NCI-H345 treated with DMSO at 0.1 percent for 48 hours (cell line): ENCODE results near the gene PDGFA.
"Not testable (repeated sequence)": the region's sequence is repeated elsewhere in the genome, so short reads cannot be mapped to it uniquely, and the experiment has no call there.

ENCODE experiments used
- DNase-seq: peaks from one replicate; lab custom pipeline; 2025; ENCODE audit not compliant: unreplicated experiment; lab: John Stamatoyannopoulos, UW

The PDGFA gene

DNA sequence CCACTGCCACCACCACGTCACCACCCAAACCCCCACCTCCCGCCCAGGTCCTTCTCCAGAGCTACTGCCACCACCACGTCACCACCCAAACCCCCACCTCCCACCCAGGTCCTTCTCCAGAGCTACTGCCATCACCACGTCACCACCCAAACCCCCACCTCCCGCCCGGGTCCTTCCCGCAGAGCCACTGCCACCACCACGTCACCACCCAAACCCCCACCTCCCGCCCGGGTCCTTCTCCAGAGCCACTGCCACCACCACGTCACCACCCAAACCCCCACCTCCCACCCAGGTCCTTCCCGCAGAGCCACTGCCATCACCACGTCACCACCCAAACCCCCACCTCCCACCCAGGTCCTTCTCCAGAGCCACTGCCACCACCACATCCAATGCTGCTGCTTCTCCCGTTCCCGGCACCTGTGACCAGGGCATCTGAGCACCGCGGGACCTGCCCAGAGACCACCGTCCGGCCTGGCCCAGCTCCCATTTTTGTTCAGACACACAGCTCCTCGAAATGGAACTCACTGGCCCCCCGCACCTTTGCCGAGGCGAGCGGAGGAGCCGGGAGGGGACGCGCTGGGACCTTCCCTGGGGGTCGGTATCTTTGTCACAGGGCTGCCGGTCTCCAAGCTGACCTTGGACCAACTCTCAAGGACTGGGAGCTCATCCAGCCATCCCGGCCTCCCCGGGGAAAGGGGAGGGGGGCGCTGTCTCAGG lies 32.7 kb upstream of the PDGFA start:
- DNase-seq: not testable (repeated sequence)

DNA sequence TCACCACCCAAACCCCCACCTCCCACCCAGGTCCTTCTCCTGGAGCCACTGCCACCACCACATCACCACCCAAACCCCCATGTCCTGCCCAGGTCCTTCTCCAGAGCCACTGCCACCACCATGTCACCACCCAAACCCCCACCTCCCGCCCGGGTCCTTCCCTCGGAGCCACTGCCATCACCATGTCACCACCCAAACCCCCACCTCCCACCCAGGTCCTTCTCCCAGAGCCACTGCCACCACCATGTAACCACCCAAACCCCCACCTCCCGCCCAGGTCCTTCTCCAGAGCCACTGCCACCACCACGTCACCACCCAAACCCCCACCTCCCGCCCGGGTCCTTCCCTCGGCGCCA lies 31.9 kb upstream of the PDGFA start:
- DNase-seq: not testable (repeated sequence)

DNA sequence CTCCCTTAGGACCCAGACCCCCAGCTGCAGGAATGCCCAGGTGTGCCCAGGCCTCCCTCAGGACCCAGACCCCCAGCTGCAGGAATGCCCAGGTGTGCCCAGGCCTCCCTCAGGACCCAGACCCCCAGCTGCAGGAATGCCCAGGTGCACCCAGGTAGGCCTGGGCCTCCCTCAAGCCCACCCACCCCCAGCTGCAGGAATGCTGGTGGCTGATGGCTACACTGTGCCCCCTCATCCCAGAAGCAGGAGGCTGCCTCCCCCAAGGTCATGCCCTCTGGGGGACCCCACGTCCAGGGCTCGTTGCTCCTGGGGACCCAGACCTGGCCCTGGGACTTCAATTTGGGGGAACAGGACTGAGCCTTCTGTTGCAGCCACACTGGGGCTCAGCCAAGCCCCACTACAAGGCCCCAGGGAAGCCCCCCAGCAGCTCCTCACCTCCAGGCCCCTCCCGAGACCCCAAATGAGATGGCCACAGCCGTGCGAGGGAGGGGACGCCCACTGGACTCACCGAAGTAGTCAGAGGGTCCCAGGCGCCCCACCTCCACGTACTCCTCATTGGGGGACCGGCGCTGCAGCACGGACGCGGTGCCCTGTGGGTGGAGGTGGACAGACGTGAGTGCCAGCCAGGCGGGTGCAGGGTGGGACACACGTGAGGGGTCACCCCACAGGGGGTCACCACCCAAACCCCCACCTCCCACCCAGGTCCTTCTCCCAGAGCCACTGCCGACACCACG lies 31.4 kb upstream of the PDGFA start:
- DNase-seq: no peak

GRCh38 chr7:549891-550625 lies 30.4 kb upstream of the PDGFA start:
- no peak for DNase-seq

DNA sequence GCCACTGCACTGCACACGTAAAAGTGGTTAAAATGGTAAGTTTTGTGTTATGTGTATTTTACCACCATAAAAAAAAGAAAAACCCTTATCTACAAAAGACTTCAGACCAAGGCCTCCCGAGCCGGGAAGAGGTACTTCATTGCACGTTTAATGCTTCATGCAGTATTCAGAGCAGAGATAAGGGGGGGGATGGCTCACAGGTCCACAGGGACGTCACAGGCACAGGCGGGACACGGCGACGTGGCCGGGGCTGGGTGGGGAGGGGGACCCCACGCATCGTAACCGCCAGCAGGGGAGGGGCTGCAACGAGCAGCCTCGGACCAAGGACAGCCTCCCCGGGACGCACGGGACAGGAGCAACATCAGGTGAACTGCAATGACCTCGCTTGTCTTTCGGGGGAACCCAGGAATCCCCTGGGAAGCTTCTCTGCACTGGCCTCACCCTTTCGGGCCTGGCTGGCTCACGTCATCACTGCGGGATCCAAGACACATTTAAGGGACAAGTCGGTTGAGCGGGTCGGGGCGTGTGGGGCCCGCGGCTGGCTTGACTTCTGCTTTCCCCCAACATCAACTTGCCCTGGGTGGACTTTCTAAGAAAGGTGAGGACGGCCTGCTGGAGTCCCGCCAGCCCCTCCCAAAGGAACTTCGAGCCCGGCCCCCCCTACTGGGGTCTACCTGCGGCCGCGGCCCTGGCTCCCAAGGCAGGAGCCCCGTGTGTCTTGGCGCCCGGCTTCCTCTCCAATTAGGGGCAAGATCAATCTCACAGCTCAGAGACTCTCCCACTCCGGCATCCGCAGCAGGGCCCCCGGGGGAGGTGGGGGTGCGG lies 29.6 kb upstream of the PDGFA start:
- DNase-seq: no peak

DNA sequence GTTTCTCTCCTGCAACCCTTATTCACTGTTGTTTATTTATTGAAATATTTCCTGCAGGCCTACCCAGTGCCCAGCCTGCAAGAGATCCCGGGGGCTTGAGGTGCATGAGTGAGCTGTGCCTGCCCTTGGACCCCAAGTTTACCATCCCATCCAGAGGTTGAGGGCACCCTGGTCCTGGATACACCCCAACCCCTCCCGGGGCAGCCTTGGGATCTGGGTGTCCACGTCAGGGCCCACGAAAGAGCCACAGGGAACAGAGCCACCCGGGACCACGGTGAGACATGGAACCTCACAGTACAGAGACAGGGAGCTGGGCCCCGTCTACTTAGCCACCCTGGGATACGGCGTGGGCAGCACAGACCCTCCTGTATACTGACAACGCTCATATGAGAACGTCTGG lies 28.8 kb upstream of the PDGFA start:
- DNase-seq: no peak

DNA sequence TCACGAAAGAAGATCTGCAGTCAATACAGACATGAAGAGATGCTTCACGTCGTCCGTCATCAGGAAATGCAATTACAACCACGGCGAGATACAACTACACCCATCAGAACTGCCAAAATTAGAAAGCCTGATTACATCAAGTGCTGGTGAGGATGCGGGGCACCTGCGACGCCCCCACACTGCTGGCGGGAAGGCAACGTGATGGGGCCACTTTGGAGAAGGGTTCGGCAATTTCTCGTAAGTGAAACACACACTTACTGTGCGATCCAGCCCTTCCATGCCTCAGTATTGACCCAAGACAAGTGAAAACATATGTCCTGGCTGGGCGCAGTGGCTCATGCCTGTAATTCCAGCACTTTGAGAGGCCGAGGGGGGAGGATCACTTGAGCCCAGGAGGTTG lies 25.8 kb upstream of the PDGFA start:
- DNase-seq: no peak

- no peak for DNase-seq
Observed at GRCh38 chr7:544338-545221, 24.9 kb upstream of the PDGFA start.

- DNase-seq: no peak
Observed at GRCh38 chr7:543501-544337, 24.1 kb upstream of the PDGFA start.

- no peak for DNase-seq
Observed at GRCh38 chr7:542713-543500, 23.3 kb upstream of the PDGFA start.

- no peak for DNase-seq
Observed at GRCh38 chr7:542131-542712, 22.6 kb upstream of the PDGFA start.

DNA sequence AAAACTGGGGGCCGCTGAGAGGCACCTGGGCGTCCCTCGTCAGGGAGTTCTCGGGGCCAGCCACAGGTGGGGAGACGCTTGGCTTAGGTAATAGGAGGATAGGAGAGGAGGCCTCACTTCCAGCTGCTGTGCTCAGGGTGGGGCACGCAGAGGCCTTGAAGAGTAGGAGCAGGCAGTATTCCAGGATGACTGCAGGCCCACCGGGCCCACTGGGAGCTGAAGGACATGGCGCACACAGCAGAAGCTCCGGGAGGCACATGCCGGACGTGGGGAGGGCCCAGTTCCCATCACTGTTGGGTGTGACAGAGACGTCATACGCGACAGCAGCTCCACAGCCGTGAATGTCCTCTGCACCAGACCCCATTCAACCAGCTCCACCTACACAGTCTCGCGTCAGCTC lies 22.0 kb upstream of the PDGFA start:
- DNase-seq: no peak

DNA sequence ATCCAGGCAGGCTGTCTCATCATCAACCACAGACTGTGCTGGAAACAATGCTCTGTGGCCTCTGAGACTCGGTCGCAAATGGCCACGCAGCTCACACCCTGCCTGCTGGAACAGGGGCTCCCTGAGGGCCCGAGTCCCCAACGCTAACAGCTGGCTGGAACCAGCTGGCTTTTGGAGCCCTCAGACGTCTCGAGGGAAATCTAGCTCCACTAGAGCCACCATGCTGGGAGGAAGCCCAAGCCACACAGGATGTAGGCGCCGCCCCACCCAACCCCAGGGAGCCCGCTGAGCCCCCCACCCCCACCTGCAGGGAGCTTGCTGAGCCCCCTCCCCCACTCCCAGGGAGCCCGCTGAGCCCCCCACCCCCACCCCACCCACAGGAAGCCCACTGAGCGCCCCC lies 21.4 kb upstream of the PDGFA start:
- no peak for DNase-seq

DNA sequence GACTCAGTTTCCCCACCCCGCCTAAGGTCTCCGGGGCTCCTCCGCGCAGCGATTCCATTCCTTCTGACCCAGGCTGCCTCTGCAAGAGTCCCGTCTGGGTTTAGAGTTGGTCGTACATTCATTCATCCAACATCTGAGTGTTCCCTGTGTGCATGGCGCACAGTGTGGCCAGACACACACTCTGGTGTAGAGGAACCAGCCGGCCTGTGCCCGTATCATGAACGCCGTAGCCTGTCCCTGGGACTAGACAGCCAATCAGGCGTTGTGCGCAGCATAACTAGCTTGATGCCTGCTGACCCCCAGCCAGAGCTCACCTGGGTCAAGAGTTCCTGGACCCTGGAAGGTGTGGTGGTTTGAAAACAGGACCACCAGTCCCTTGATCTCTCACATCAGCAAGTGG lies 20.9 kb upstream of the PDGFA start:
- DNase-seq: no peak

- no peak for DNase-seq
Observed at GRCh38 chr7:539731-540411, 20.2 kb upstream of the PDGFA start.

DNA sequence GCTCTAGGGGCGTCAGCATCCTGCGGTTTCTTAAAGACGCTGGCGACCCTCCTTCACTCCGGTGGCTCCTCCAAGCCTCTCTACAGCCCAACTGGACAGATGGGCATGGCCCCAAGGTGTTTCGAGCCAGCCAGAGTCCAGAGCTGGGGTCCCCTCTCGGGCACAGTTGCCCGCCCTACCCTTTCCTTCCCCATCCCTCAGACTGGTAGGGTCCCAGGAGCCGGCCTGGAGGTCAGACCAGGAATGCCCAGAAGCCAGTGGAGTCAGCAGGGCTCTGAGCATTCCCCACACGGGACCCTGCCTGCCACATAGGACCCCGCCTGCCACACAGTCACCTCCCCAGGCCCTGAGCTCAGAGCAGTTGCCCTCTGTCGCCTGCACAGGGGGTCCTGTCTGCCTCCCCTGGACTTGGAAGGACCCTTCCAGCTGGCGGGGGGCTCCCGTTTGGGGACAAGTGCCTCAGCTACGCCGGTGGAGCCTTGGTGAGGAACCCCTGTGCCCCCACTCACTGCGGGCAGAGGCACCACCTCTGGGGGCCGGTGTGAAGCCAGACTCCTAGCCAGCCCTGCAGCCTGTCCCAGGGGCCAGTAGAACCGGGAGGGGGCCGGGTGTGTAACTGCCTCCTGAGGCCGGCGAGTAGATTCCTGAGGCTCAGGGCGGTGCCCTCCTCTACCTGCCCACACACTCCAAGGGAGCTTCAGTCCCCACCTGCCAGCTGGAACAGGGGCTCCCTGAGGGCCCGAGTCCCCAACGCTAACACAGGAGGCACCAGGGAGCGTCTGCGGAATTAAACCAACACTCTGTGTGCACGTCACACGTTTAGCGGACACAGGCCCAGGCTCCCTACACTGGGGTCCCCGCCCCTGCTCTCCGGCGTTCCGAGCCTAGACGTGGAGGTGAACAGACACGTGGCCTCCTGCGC lies 19.4 kb upstream of the PDGFA start:
- DNase-seq: no peak
